Neural cell (in vitro differentiated cells): ENCODE data around the gene ELOB. TPM values are rescaled to one million over a fixed set of nuclear protein-coding genes. Genes with fewer than 3 reads are reported as not detected.

Source experiments
- H2AFZ ChIP-seq: fragments of 200-600, 300-800 bp; sonication (generic), shearing (Covaris generic); 2 replicates; pipeline ENCODE4 v1.6.0; 2014; ENCODE audit warnings: low read depth, mild to moderate bottlenecking, antibody characterized with exemption, low read length, moderate library complexity
- H3F3A ChIP-seq: fragments of 200-600 bp; shearing (Covaris generic); 2 replicates; pipeline ENCODE4 v1.6.1; 2016; ENCODE audit warnings: mild to moderate bottlenecking, moderate library complexity, mixed read lengths, antibody characterized with exemption, low read length; ENCODE audit not compliant: insufficient read depth, poor library complexity, severe bottlenecking
- H3K27ac ChIP-seq: fragments of 200-600, 300-800 bp; sonication (generic), shearing (Covaris generic); 2 replicates; pipeline ENCODE4 v1.5.1; 2014; ENCODE audit warnings: mild to moderate bottlenecking, low read length, moderate library complexity
- H3K27me3 ChIP-seq: fragments of 300-800, 200-600 bp; sonication (generic), shearing (Covaris generic); 2 replicates; pipeline ENCODE4 v1.6.0; 2014; ENCODE audit warnings: mild to moderate bottlenecking, low read depth, low read length, moderate library complexity; ENCODE audit not compliant: insufficient read depth
- H3K36me3 ChIP-seq: fragments of 300-800, 200-600 bp; sonication (generic), shearing (Covaris generic); 2 replicates; pipeline ENCODE4 v1.5.1; 2014; ENCODE audit warnings: mild to moderate bottlenecking, antibody characterized with exemption, low read length, moderate library complexity; ENCODE audit not compliant: insufficient read depth
- H3K4me2 ChIP-seq: fragments of 300-800, 200-600 bp; sonication (generic), shearing (Covaris generic); 2 replicates; pipeline ENCODE4 v1.6.0; 2014; ENCODE audit warnings: mild to moderate bottlenecking, low read length
- H3K4me3 ChIP-seq: fragments of 300-800, 200-600 bp; sonication (generic), shearing (Covaris generic); 2 replicates; pipeline ENCODE4 v1.5.1; 2014; ENCODE audit warnings: mild to moderate bottlenecking, low read length, moderate library complexity
- H3K79me2 ChIP-seq: fragments of 200-600 bp; shearing (Covaris generic); replicated peaks from 2 replicates; pipeline ENCODE4 v1.6.0; 2014; ENCODE audit warnings: mild to moderate bottlenecking, low read length, moderate library complexity; ENCODE audit not compliant: insufficient read depth
- H3K9ac ChIP-seq: fragments of 300-800, 200-600 bp; sonication (generic), shearing (Covaris generic); 2 replicates; pipeline ENCODE4 v1.6.1; 2016; ENCODE audit warnings: mild to moderate bottlenecking, low read length, mixed read lengths
- H3K9me2 ChIP-seq: fragments of 200-600 bp; shearing (Covaris generic); 2 replicates; pipeline ENCODE4 v1.6.1; 2016; ENCODE audit warnings: mild to moderate bottlenecking, low read length, mixed read lengths; ENCODE audit not compliant: insufficient read depth
- H3K9me3 ChIP-seq: fragments of 200-600, 300-800 bp; sonication (generic), shearing (Covaris generic); 2 replicates; pipeline ENCODE4 v1.6.1; 2016; ENCODE audit warnings: mild to moderate bottlenecking, mixed run types, low read length, moderate library complexity, mixed read lengths
- H4K20me1 ChIP-seq: fragments of 200-600 bp; shearing (Covaris generic); 2 replicates; pipeline ENCODE4 v1.6.1; 2016; ENCODE audit warnings: mild to moderate bottlenecking, mixed run types; ENCODE audit not compliant: insufficient read depth
- EP300 ChIP-seq: fragments of 450-650 bp; conservative IDR thresholded peaks from 2 replicates; pipeline ENCODE4 v1.6.1; 2014; ENCODE audit warnings: antibody characterized with exemption, mild to moderate bottlenecking, moderate library complexity; ENCODE audit not compliant: poor library complexity, severe bottlenecking
- EZH2 ChIP-seq: fragments of 200-600, 300-800 bp; shearing (Covaris generic), sonication (generic); IDR thresholded peaks from 2 replicates; pipeline ENCODE4 v1.6.1; 2014; ENCODE audit warnings: antibody characterized with exemption, low read length, borderline replicate concordance, mild to moderate bottlenecking; ENCODE audit not compliant: insufficient read depth, poor library complexity, severe bottlenecking
- MXI1 ChIP-seq: fragments of 450-650 bp; conservative IDR thresholded peaks from 2 replicates; pipeline ENCODE4 v1.6.1; 2014; ENCODE audit warnings: antibody characterized with exemption, mild to moderate bottlenecking; ENCODE audit not compliant: poor library complexity, severe bottlenecking
- POLR2AphosphoS5 ChIP-seq: IDR thresholded peaks from 2 replicates; pipeline ENCODE4 v1.6.1; 2012
- RAD21 ChIP-seq: fragments of 450-650 bp; conservative IDR thresholded peaks from 2 replicates; pipeline ENCODE4 v1.6.1; 2014; ENCODE audit warnings: antibody characterized with exemption, mild to moderate bottlenecking, moderate library complexity
- SMC3 ChIP-seq: fragments of 450-650 bp; conservative IDR thresholded peaks from 2 replicates; pipeline ENCODE4 v1.6.1; 2014; ENCODE audit warnings: antibody characterized with exemption, mild to moderate bottlenecking, moderate library complexity; ENCODE audit not compliant: poor library complexity
- TAF1 ChIP-seq: IDR thresholded peaks from 2 replicates; pipeline ENCODE4 v1.6.1; 2012; ENCODE audit warnings: low read depth
- polyA plus RNA-seq: library from polyadenylated mRNA; depleted of rRNA; stranded (reverse); fragments of >200 nt; gene quantifications from 2 replicates; pipeline ENCODE4 v1.2.3, GENCODE V29; 2014
- TF ChIP-seq, protein P1 (sequence below): IDR thresholded peaks from 2 replicates; pipeline ENCODE4 v1.6.1; 2012; ENCODE audit warnings: borderline replicate concordance
- TF ChIP-seq, protein P2 (sequence below): fragments of 450-650 bp; IDR thresholded peaks from 2 replicates; pipeline ENCODE4 v1.5.1; 2014; ENCODE audit warnings: antibody characterized with exemption, mild to moderate bottlenecking, moderate library complexity; ENCODE audit not compliant: poor library complexity, severe bottlenecking

Gene ELOB
- polyA plus RNA-seq, 1 donor from 2014 or later = 513 TPM

DNA sequence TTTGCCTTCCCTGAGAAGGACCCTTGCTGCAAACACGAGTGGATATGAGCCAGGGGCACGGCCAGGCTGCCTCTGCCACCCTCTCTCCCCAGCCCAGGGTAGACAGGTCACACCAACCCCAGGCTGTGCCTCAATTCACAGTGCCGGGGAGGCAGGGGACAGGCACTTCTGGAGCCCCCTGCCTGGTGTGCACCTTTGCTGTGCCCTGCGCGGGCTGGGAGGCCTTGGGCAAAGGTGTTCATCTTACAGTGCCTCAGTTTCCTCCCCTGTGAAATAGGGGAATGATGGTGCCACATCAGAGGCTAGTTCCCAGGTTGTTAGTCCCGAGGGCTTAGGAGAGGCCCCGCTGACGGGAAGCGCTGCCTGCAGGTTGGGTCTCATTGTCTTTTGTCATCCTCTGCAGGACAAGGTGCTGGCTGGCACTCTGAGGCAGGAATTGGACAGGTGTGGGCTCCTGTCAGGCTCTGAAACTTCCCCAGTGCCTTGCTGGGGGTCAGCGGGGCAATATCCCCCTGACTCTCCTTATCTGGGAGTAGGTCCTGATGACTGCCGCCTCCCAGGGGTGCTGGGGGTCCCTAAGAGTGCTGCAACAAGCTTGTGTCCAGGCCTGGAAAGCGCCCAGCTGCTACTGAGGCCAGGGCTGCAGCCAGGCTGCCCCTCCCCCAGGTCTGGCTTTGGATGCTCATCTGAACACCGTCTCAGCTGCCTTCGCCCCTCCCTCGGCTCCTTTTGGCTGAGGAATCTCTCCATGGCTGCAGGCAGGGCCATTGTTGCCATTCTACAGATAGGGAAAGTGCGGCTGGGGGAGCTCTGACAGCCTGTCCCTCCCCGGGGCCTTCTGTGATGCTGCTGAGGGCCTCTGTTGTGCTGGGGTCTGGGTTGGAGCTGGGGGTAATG, 43.1 kb upstream of the ELOB start:
- H3K9me2 ChIP-seq = no peaks in the 10 kb centered on the region
- TF ChIP-seq, protein P1, sequence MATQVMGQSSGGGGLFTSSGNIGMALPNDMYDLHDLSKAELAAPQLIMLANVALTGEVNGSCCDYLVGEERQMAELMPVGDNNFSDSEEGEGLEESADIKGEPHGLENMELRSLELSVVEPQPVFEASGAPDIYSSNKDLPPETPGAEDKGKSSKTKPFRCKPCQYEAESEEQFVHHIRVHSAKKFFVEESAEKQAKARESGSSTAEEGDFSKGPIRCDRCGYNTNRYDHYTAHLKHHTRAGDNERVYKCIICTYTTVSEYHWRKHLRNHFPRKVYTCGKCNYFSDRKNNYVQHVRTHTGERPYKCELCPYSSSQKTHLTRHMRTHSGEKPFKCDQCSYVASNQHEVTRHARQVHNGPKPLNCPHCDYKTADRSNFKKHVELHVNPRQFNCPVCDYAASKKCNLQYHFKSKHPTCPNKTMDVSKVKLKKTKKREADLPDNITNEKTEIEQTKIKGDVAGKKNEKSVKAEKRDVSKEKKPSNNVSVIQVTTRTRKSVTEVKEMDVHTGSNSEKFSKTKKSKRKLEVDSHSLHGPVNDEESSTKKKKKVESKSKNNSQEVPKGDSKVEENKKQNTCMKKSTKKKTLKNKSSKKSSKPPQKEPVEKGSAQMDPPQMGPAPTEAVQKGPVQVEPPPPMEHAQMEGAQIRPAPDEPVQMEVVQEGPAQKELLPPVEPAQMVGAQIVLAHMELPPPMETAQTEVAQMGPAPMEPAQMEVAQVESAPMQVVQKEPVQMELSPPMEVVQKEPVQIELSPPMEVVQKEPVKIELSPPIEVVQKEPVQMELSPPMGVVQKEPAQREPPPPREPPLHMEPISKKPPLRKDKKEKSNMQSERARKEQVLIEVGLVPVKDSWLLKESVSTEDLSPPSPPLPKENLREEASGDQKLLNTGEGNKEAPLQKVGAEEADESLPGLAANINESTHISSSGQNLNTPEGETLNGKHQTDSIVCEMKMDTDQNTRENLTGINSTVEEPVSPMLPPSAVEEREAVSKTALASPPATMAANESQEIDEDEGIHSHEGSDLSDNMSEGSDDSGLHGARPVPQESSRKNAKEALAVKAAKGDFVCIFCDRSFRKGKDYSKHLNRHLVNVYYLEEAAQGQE = no peak
- TF ChIP-seq RAD21 (no peak), MXI1 (no peak), EP300 (no peak), TAF1 (no peak), POLR2AphosphoS5 (no peak), SMC3 (no peak), EZH2 (no peak)
- TF ChIP-seq, protein P2, sequence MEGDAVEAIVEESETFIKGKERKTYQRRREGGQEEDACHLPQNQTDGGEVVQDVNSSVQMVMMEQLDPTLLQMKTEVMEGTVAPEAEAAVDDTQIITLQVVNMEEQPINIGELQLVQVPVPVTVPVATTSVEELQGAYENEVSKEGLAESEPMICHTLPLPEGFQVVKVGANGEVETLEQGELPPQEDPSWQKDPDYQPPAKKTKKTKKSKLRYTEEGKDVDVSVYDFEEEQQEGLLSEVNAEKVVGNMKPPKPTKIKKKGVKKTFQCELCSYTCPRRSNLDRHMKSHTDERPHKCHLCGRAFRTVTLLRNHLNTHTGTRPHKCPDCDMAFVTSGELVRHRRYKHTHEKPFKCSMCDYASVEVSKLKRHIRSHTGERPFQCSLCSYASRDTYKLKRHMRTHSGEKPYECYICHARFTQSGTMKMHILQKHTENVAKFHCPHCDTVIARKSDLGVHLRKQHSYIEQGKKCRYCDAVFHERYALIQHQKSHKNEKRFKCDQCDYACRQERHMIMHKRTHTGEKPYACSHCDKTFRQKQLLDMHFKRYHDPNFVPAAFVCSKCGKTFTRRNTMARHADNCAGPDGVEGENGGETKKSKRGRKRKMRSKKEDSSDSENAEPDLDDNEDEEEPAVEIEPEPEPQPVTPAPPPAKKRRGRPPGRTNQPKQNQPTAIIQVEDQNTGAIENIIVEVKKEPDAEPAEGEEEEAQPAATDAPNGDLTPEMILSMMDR = no peak
- H3K4me2 ChIP-seq = no peak overlapping the region
- H4K20me1 ChIP-seq = no peaks in the 10 kb centered on the region
- H3K9ac ChIP-seq = no peak overlapping the region
- no peak overlapping the region for H2AFZ ChIP-seq
- no peaks in the 10 kb centered on the region for H3F3A ChIP-seq
- no peaks in the 10 kb centered on the region for H3K9me3 ChIP-seq
- no peak overlapping the region for H3K4me3 ChIP-seq
- no peak overlapping the region for H3K27ac ChIP-seq
- H3K79me2 ChIP-seq = no peaks in the 10 kb centered on the region
- no peaks in the 10 kb centered on the region for H3K27me3 ChIP-seq
- no peaks in the 10 kb centered on the region for H3K36me3 ChIP-seq

DNA sequence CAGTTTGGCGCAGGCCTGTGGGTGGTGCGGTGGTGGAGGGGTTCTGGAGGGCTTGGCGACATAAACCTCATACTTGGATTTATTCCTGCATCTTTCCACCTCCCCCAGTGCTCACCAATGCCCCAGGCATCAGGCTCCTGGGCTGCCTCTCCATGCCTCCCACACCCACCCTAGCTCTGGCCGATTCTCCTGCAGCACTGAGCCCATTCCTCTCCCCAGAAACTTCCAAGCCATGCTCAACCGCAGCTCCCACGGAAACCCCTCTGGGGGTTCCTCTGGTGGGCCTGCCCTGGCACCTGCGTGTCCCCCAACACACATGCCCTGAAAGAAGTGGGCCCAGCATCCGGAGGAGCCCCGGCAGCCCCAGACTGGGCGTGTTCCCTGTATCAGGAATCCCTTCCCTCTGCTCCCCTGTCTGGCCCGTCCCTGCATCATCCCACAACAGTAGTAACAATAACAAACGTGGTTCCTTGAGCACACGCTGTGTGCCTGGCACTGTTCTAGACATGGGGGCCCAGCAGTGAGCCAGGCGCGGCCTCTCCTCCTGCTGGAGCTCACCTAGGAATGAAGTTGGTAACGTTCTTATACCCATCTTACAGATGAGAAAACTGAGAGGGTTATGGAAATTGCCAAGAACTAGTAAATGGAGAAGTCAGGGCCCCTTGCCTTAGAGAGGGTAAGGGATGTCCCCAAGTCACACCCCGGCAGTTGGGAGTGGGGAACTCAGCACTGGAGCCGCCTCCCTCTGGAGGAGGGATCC, 42.3 kb upstream of the ELOB start:
- no peaks in the 10 kb centered on the region for H3K79me2 ChIP-seq
- no peaks in the 10 kb centered on the region for H4K20me1 ChIP-seq
- H2AFZ ChIP-seq = no peak overlapping the region
- H3K9me2 ChIP-seq = no peaks in the 10 kb centered on the region
- no peak for TF ChIP-seq EP300
- no peak for TF ChIP-seq RAD21
- no peaks in the 10 kb centered on the region for H3F3A ChIP-seq
- no peaks in the 10 kb centered on the region for H3K36me3 ChIP-seq
- no peaks in the 10 kb centered on the region for H3K9me3 ChIP-seq
- no peak overlapping the region for H3K4me3 ChIP-seq
- H3K27me3 ChIP-seq = no peaks in the 10 kb centered on the region
- no peak overlapping the region for H3K27ac ChIP-seq
- H3K4me2 ChIP-seq = no peak overlapping the region
- H3K9ac ChIP-seq = no peak overlapping the region
